HepG2 (cell line): Measurements from ENCODE around the gene TMEM134. TPM values are rescaled to one million over a fixed set of nuclear protein-coding genes. Genes with fewer than 3 reads are reported as not detected.

Experiments used
- ATF1 ChIP-seq: IDR thresholded peaks from 2 replicates; pipeline ENCODE4 v1.6.1; 2016; ENCODE audit warnings: mild to moderate bottlenecking, control low read depth
- ATF7 ChIP-seq, 2 experiments: fragments of 450-650 bp in 1 of 2; sonication (generic) in 1 of 2; formaldehyde crosslinking in 1 of 2; IDR thresholded peaks; 2 replicates each; pipeline versions ENCODE4 v1.4.0 to v1.6.1; 2016 to 2020; ENCODE audit warnings: antibody characterized with exemption in 1 of 2, mild to moderate bottlenecking in 1 of 2, missing genetic modification reagents in 1 of 2
- CBFB ChIP-seq: sonication (generic); formaldehyde crosslinking; IDR thresholded peaks from 2 replicates; pipeline ENCODE4 v1.4.0; 2020; ENCODE audit warnings: missing genetic modification reagents
- EEA1 ChIP-seq: sonication (generic); formaldehyde crosslinking; IDR thresholded peaks from 2 replicates; pipeline ENCODE4 v1.5.1; 2020; ENCODE audit warnings: mild to moderate bottlenecking, missing genetic modification reagents, borderline replicate concordance
- NFKBIZ ChIP-seq: IDR thresholded peaks from 2 replicates; pipeline ENCODE4 v1.6.1; 2018; ENCODE audit warnings: missing genetic modification reagents, missing compliant biosample characterization
- NR2F6 ChIP-seq, 2 experiments: IDR thresholded peaks; 2 replicates each; pipeline ENCODE4 v1.6.1; 2016; ENCODE audit warnings: antibody characterized with exemption in 1 of 2, mild to moderate bottlenecking in 1 of 2
- PHB2 ChIP-seq: fragments of 450-650 bp; IDR thresholded peaks from 2 replicates; pipeline ENCODE4 v1.6.1; 2018; ENCODE audit not compliant: partially characterized antibody
- RBFOX2 ChIP-seq: fragments of 200-400 bp; formaldehyde crosslinking; IDR thresholded peaks from 2 replicates; pipeline ENCODE4 v1.6.1; 2017; ENCODE audit warnings: low read depth, mild to moderate bottlenecking, low read length
- REL ChIP-seq: sonication (generic); formaldehyde crosslinking; conservative IDR thresholded peaks from 2 replicates; pipeline ENCODE4 v1.8.0; 2022; ENCODE audit warnings: mild to moderate bottlenecking, missing genetic modification reagents, moderate library complexity
- RFX3 ChIP-seq: IDR thresholded peaks from 2 replicates; pipeline ENCODE4 v1.6.1; 2016; ENCODE audit warnings: missing biosample characterization, missing genetic modification reagents
- SP5 ChIP-seq: IDR thresholded peaks from 2 replicates; pipeline ENCODE4 v1.6.1; 2016; ENCODE audit warnings: low read depth, borderline replicate concordance
- SRSF1 ChIP-seq: fragments of 200-400 bp; formaldehyde crosslinking; optimal IDR thresholded peaks from 2 replicates; pipeline ENCODE3; 2017; ENCODE audit warnings: mild to moderate bottlenecking, low read depth, low read length, moderate library complexity
- TARDBP ChIP-seq: sonication (generic); formaldehyde crosslinking; IDR thresholded peaks from 2 replicates; pipeline ENCODE4 v1.8.0; 2022; ENCODE audit warnings: mild to moderate bottlenecking, missing genetic modification reagents
- ZNF180 ChIP-seq: sonication (generic); formaldehyde crosslinking; IDR thresholded peaks from 2 replicates; pipeline ENCODE4 v1.4.0; 2020; ENCODE audit warnings: low read depth, missing genetic modification reagents, borderline replicate concordance
- ZNF761 ChIP-seq: sonication (generic); formaldehyde crosslinking; conservative IDR thresholded peaks from 2 replicates; pipeline ENCODE4 v1.4.0; 2020; ENCODE audit warnings: mild to moderate bottlenecking, missing genetic modification reagents
- polyA plus RNA-seq, 8 experiments: library from polyadenylated mRNA; depleted of rRNA in 3 of 8; stranded (reverse) in 7 of 8; unstranded in 1 of 8; fragments of >200 nt; fragmentation: Illumina TruSeq in 4 of 8; extraction: Trizol in 4 of 8; gene quantifications; 2 replicates each; pipeline versions ENCODE4 v1.2.1 to v1.2.3, GENCODE V29; 2011 to 2016; ENCODE audit warnings: low read depth in 4 of 8, missing spikeins in 1 of 8, mixed read lengths in 1 of 8; ENCODE audit not compliant: insufficient read depth in 1 of 8
- total RNA-seq, 5 experiments: library from RNA; depleted of rRNA; stranded (reverse); fragments of >200 nt; fragmentation: Illumina TruSeq; extraction: Trizol; gene quantifications; 2 replicates each; pipeline ENCODE4 v1.2.3, GENCODE V29; 2016; ENCODE audit warnings: low read depth in 1 of 5
- TF ChIP-seq, protein P1 (sequence below): sonication (generic); formaldehyde crosslinking; conservative IDR thresholded peaks from 2 replicates; pipeline ENCODE4 v1.4.0; 2020; ENCODE audit warnings: missing genetic modification reagents
- TF ChIP-seq, protein P2 (sequence below): sonication (generic); formaldehyde crosslinking; IDR thresholded peaks from 2 replicates; pipeline ENCODE4 v1.4.0; 2020; ENCODE audit warnings: mild to moderate bottlenecking, missing genetic modification reagents
- TF ChIP-seq, protein P3 (sequence below): sonication (generic); formaldehyde crosslinking; IDR thresholded peaks from 2 replicates; pipeline ENCODE4 v1.8.1; 2023; ENCODE audit warnings: mild to moderate bottlenecking, missing genetic modification reagents
- TF ChIP-seq, protein P4 (sequence below): IDR thresholded peaks from 2 replicates; pipeline ENCODE4 v1.6.1; 2012; ENCODE audit warnings: inconsistent platforms
- TF ChIP-seq, protein P5 (sequence below): sonication (generic); formaldehyde crosslinking; IDR thresholded peaks from 2 replicates; pipeline ENCODE4 v1.8.0; 2022; ENCODE audit warnings: missing genetic modification reagents, mild to moderate bottlenecking, inconsistent platforms, borderline replicate concordance
- TF ChIP-seq, protein P6 (sequence below): sonication (generic); formaldehyde crosslinking; IDR thresholded peaks from 2 replicates; pipeline ENCODE4 v1.8.0; 2022; ENCODE audit warnings: low read depth, missing genetic modification reagents

TMEM134 gene
- total and polyA plus RNA-seq, 2 of the 13 experiments (the other 11 are each of a cell fraction or from before 2014, with no cell fraction given), result 6.9 to 26.9 TPM

DNA sequence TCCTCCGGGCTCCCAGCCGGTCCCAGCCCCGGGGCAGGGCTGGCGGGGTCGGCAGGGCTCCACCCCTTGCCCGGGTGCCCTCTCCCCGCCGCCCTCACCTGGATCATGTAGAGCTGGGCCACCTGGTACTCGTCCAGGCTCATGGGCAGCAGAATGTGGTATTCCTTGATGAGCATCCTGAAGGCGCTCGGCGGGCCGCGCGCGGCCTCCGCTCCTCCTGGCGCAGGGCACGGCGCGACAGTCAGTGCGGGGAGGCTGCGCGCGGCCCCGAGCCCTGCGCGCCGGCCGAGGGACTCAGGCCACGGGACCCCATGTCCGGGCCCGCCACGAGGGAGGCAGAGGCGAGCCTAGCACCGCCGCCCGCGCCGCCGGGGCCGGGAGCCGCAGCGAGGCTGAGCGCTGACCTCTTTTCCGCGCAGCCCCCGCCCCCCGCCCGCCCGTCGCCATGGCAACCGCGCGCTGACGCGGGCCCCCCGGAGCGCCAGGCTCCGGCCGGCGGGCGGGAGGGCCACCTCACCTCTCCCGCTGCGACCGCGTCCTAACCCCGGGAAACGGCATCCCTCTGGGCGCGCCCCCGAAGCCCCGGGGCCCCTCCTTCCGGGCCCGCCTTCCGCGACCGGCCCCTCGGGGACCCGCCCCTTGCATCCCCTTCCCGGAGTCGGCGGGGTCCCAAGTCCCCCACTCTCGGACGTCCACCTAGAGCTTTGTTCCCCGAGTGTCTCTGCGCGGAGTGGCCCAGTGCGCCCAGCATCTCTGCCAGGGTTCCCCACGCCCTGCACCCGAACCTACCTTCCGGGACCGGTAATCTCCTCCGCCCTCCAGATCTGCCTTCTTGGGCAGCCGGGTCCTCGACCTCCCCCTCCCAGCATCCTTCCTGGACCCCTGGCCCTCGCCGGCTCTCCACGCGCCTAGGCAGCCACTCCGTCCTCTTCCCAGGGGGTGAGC is 35.2 kb upstream of the TMEM134 start (continued):
- TF ChIP-seq, protein P1, sequence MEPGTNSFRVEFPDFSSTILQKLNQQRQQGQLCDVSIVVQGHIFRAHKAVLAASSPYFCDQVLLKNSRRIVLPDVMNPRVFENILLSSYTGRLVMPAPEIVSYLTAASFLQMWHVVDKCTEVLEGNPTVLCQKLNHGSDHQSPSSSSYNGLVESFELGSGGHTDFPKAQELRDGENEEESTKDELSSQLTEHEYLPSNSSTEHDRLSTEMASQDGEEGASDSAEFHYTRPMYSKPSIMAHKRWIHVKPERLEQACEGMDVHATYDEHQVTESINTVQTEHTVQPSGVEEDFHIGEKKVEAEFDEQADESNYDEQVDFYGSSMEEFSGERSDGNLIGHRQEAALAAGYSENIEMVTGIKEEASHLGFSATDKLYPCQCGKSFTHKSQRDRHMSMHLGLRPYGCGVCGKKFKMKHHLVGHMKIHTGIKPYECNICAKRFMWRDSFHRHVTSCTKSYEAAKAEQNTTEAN (CRISPR knock-in tag), result no peak
- TF ChIP-seq, protein P2, sequence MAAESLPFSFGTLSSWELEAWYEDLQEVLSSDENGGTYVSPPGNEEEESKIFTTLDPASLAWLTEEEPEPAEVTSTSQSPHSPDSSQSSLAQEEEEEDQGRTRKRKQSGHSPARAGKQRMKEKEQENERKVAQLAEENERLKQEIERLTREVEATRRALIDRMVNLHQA (CRISPR knock-in tag), result no peak
- TF ChIP-seq, protein P3, sequence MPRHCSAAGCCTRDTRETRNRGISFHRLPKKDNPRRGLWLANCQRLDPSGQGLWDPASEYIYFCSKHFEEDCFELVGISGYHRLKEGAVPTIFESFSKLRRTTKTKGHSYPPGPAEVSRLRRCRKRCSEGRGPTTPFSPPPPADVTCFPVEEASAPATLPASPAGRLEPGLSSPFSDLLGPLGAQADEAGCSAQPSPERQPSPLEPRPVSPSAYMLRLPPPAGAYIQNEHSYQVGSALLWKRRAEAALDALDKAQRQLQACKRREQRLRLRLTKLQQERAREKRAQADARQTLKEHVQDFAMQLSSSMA (CRISPR knock-in tag), result no peak
- TF ChIP-seq, protein P4, sequence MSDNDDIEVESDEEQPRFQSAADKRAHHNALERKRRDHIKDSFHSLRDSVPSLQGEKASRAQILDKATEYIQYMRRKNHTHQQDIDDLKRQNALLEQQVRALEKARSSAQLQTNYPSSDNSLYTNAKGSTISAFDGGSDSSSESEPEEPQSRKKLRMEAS, result no peak
- TF ChIP-seq ATF7 (IDR thresholded peaks at IDR 0.05), result no peak
- no peak for TF ChIP-seq ATF7 (CRISPR knock-in tag; IDR thresholded peaks at IDR 0.05)
- no peak for TF ChIP-seq PHB2
- TF ChIP-seq REL (CRISPR knock-in tag), result no peak
- TF ChIP-seq ZNF761 (CRISPR knock-in tag), result no peak
- peak; percentile 0 for TF ChIP-seq SRSF1
- TF ChIP-seq NFKBIZ (CRISPR knock-in tag), result no peak
- no peak for TF ChIP-seq ATF1
- TF ChIP-seq CBFB (CRISPR knock-in tag), result no peak
- no peak for TF ChIP-seq RFX3 (CRISPR knock-in tag)
- TF ChIP-seq RBFOX2, result no peak
- 0 out of 2 replicates have a peak, but pooled peaks have one; percentile 53 for TF ChIP-seq EEA1 (CRISPR knock-in tag)
- no peak for TF ChIP-seq SP5 (CRISPR knock-in tag)
- TF ChIP-seq, protein P5, sequence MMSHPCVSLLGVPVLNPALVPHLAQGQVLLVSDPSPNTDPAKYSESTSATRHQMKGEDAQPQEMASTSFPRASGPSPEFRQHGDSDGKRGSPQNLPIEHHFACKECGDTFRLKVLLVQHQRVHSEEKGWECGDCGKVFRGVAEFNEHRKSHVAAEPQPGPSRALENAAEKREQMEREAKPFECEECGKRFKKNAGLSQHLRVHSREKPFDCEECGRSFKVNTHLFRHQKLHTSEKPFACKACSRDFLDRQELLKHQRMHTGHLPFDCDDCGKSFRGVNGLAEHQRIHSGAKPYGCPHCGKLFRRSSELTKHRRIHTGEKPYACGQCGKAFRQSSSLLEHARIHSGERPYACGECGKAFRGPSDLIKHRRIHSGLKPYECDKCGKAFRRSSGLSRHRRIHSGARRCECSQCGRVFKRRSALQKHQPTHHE (CRISPR knock-in tag), result no peak
- TF ChIP-seq NR2F6 (IDR thresholded peaks at IDR 0.05), result no peak
- TF ChIP-seq NR2F6 (CRISPR knock-in tag; IDR thresholded peaks at IDR 0.05), result no peak
- no peak for TF ChIP-seq ZNF180
- TF ChIP-seq TARDBP, result no peak
- TF ChIP-seq, protein P6, sequence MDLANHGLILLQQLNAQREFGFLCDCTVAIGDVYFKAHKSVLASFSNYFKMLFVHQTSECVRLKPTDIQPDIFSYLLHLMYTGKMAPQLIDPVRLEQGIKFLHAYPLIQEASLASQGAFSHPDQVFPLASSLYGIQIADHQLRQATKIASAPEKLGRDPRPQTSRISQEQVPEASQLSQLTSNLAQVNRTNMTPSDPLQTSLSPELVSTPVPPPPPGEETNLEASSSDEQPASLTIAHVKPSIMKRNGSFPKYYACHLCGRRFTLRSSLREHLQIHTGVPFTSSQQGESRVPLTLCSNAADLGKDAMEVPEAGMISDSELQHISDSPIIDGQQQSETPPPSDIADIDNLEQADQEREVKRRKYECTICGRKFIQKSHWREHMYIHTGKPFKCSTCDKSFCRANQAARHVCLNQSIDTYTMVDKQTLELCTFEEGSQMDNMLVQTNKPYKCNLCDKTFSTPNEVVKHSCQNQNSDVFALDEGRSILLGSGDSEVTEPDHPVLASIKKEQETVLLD (CRISPR knock-in tag), result no peak
